ENCODE measurements around the gene CDC14B.

- no peak for TF ChIP-seq YY1 (IDR thresholded peaks at IDR 0.05)
- TF ChIP-seq, protein P1, sequence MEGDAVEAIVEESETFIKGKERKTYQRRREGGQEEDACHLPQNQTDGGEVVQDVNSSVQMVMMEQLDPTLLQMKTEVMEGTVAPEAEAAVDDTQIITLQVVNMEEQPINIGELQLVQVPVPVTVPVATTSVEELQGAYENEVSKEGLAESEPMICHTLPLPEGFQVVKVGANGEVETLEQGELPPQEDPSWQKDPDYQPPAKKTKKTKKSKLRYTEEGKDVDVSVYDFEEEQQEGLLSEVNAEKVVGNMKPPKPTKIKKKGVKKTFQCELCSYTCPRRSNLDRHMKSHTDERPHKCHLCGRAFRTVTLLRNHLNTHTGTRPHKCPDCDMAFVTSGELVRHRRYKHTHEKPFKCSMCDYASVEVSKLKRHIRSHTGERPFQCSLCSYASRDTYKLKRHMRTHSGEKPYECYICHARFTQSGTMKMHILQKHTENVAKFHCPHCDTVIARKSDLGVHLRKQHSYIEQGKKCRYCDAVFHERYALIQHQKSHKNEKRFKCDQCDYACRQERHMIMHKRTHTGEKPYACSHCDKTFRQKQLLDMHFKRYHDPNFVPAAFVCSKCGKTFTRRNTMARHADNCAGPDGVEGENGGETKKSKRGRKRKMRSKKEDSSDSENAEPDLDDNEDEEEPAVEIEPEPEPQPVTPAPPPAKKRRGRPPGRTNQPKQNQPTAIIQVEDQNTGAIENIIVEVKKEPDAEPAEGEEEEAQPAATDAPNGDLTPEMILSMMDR (IDR thresholded peaks at IDR 0.05; ENCODE audit: low read depth, low read length, missing input control): no peak
- TF ChIP-seq, protein P2, sequence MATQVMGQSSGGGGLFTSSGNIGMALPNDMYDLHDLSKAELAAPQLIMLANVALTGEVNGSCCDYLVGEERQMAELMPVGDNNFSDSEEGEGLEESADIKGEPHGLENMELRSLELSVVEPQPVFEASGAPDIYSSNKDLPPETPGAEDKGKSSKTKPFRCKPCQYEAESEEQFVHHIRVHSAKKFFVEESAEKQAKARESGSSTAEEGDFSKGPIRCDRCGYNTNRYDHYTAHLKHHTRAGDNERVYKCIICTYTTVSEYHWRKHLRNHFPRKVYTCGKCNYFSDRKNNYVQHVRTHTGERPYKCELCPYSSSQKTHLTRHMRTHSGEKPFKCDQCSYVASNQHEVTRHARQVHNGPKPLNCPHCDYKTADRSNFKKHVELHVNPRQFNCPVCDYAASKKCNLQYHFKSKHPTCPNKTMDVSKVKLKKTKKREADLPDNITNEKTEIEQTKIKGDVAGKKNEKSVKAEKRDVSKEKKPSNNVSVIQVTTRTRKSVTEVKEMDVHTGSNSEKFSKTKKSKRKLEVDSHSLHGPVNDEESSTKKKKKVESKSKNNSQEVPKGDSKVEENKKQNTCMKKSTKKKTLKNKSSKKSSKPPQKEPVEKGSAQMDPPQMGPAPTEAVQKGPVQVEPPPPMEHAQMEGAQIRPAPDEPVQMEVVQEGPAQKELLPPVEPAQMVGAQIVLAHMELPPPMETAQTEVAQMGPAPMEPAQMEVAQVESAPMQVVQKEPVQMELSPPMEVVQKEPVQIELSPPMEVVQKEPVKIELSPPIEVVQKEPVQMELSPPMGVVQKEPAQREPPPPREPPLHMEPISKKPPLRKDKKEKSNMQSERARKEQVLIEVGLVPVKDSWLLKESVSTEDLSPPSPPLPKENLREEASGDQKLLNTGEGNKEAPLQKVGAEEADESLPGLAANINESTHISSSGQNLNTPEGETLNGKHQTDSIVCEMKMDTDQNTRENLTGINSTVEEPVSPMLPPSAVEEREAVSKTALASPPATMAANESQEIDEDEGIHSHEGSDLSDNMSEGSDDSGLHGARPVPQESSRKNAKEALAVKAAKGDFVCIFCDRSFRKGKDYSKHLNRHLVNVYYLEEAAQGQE (IDR thresholded peaks at IDR 0.05): no peak
- no peak for TF ChIP-seq RAD21 (IDR thresholded peaks at IDR 0.05)
- TF ChIP-seq HNF4G (IDR thresholded peaks at IDR 0.05): no peak
- TF ChIP-seq, protein P3, sequence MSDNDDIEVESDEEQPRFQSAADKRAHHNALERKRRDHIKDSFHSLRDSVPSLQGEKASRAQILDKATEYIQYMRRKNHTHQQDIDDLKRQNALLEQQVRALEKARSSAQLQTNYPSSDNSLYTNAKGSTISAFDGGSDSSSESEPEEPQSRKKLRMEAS (IDR thresholded peaks at IDR 0.05): no peak
- TF ChIP-seq GABPA (IDR thresholded peaks at IDR 0.05 in 1 of 2, conservative IDR thresholded peaks at IDR 0.05 in 1 of 2): no peak
- TF ChIP-seq ATF3 (IDR thresholded peaks at IDR 0.05): no peak
- TF ChIP-seq ZBTB33 (IDR thresholded peaks at IDR 0.05): no peak
- TF ChIP-seq EGR1 (IDR thresholded peaks at IDR 0.05; ENCODE audit: low read depth in 2 of 2): no peak
- no peak for TF ChIP-seq RXRA (IDR thresholded peaks at IDR 0.05)
- TF ChIP-seq SP1 (IDR thresholded peaks at IDR 0.05): no peak
These were observed 35.7 kb upstream of the CDC14B start, which contains the start of gene PRXL2C for GRCh38 chr9:96655198-96655851.

All from liver (tissue), 3 donors.